GM20431 (cell line): ENCODE data around the gene HOXB4.

ENCODE experiments used
- in situ Hi-C: fragments of 300-500 bp; cut with MseI, MboI; formaldehyde crosslinking; loops from one replicate; pipeline ENCODE4 v1.15.0; 2020; ENCODE audit warnings: low sequenced_read_pairs; ENCODE audit not compliant: unreplicated experiment

The HOXB4 gene

GRCh38 chr17:48561884-48562810, 16.0 kb downstream of the HOXB4 start:
- in situ Hi-C loops, result no loop called here

- in situ Hi-C loops, result no loop called here
Observed at GRCh38 chr17:48559840-48560817, 18.0 kb downstream of the HOXB4 start.

- in situ Hi-C loops, result no loop called here
Observed at GRCh38 chr17:48559122-48559839, 18.9 kb downstream of the HOXB4 start.

GRCh38 chr17:48558831-48559121, 19.4 kb downstream of the HOXB4 start:
- in situ Hi-C loops, result no loop called here

- in situ Hi-C loops, result no loop called here
Observed at GRCh38 chr17:48558057-48558830, 19.9 kb downstream of the HOXB4 start.

- in situ Hi-C loops, result no loop called here
Observed at GRCh38 chr17:48556576-48557401, 21.4 kb downstream of the HOXB4 start.

GRCh38 chr17:48556229-48556575, 21.9 kb downstream of the HOXB4 start:
- in situ Hi-C loops, result no loop called here

GRCh38 chr17:48555258-48556228, 22.6 kb downstream of the HOXB4 start:
- in situ Hi-C loops, result no loop called here

GRCh38 chr17:48554412-48555257, 23.5 kb downstream of the HOXB4 start:
- in situ Hi-C loops, result no loop called here

- in situ Hi-C loops, result no loop called here
Observed at GRCh38 chr17:48553826-48554225, 24.3 kb downstream of the HOXB4 start.

GRCh38 chr17:48553190-48553547, 25.0 kb downstream of the HOXB4 start:
- in situ Hi-C loops, result no loop called here

GRCh38 chr17:48552466-48553189, 25.5 kb downstream of the HOXB4 start:
- in situ Hi-C loops, result no loop called here

GRCh38 chr17:48551596-48552465, 26.3 kb downstream of the HOXB4 start:
- in situ Hi-C loops, result no loop called here

GRCh38 chr17:48551214-48551555, 27.0 kb downstream of the HOXB4 start:
- in situ Hi-C loops, result no loop called here

- in situ Hi-C loops, result no loop called here
Observed at GRCh38 chr17:48550502-48551213, 27.5 kb downstream of the HOXB4 start.
